Measurements from ENCODE around the gene KAT5. TPM values are rescaled to one million over a fixed set of nuclear protein-coding genes. Genes with fewer than 3 reads are reported as not detected.
"Not testable (repeated sequence)": the region's sequence is repeated elsewhere in the genome, so short reads cannot be mapped to it uniquely, and the experiment has no call there.

KAT5 gene
- total RNA-seq, 4 donors from 2014 or later, result 68.1 to 118 (median 92.3) TPM

- Histone ChIP-seq H3K9me3 (peaks cover 0 to 4% (median 0%) of the 10 kb centered on the region in 4 donors), H3K36me3 (no peaks in the 10 kb centered on the region), H3K4me3 (no peak overlapping the region), H3K27ac (no peak overlapping the region), H3K4me1 (no peaks in the 10 kb centered on the region), H3K27me3 (no peaks in the 10 kb centered on the region)
- WGBS, 2 donors, result 59 to 62% methylated on average over 5 of the region's 5 CpGs
- TF ChIP-seq, protein P1, sequence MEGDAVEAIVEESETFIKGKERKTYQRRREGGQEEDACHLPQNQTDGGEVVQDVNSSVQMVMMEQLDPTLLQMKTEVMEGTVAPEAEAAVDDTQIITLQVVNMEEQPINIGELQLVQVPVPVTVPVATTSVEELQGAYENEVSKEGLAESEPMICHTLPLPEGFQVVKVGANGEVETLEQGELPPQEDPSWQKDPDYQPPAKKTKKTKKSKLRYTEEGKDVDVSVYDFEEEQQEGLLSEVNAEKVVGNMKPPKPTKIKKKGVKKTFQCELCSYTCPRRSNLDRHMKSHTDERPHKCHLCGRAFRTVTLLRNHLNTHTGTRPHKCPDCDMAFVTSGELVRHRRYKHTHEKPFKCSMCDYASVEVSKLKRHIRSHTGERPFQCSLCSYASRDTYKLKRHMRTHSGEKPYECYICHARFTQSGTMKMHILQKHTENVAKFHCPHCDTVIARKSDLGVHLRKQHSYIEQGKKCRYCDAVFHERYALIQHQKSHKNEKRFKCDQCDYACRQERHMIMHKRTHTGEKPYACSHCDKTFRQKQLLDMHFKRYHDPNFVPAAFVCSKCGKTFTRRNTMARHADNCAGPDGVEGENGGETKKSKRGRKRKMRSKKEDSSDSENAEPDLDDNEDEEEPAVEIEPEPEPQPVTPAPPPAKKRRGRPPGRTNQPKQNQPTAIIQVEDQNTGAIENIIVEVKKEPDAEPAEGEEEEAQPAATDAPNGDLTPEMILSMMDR (IDR thresholded peaks at IDR 0.05), result no peak
- TF ChIP-seq EP300 (IDR thresholded peaks at IDR 0.05), result no peak
- TF ChIP-seq POLR2A (IDR thresholded peaks at IDR 0.05), result no peak
- DNase-seq (ENCODE audit: low spot score in 2 of 2), result no peak
Observed at GRCh38 chr11:65730461-65730860, 18.4 kb downstream of the KAT5 start.

GRCh38 chr11:65735111-65735510 is 23.1 kb downstream of the KAT5 start:
- not testable (repeated sequence) for H3K27me3 ChIP-seq; DNase-seq (ENCODE audit: low spot score in 2 of 2); H3K36me3 ChIP-seq; H3K9me3 ChIP-seq; H3K4me3 ChIP-seq; H3K4me1 ChIP-seq; H3K27ac ChIP-seq
- 78 to 80% methylated on average over 4 of the region's 4 CpGs for WGBS, 2 donors

- Histone ChIP-seq H3K36me3 (no peaks in the 10 kb centered on the region), H3K9me3 (peaks cover 0 to 4% (median 0%) of the 10 kb centered on the region in 4 donors), H3K4me3 (no peak overlapping the region), H3K27ac (no peak overlapping the region), H3K4me1 (no peaks in the 10 kb centered on the region), H3K27me3 (no peaks in the 10 kb centered on the region)
- DNase-seq (ENCODE audit: low spot score in 2 of 2), result no peak
- TF ChIP-seq EP300 (IDR thresholded peaks at IDR 0.05) (no peak), POLR2A (IDR thresholded peaks at IDR 0.05) (no peak)
- TF ChIP-seq, protein P1 (IDR thresholded peaks at IDR 0.05), result no peak
Observed at GRCh38 chr11:65736810-65737209, 24.8 kb downstream of the KAT5 start.

GRCh38 chr11:65739022-65739421 is 27.0 kb downstream of the KAT5 start:
- Histone ChIP-seq H3K36me3 (no peaks in the 10 kb centered on the region), H3K4me1 (no peaks in the 10 kb centered on the region), H3K27me3 (no peaks in the 10 kb centered on the region), H3K27ac (no peak overlapping the region), H3K9me3 (no peaks in the 10 kb centered on the region), H3K4me3 (no peak overlapping the region)
- no peak for DNase-seq (ENCODE audit: low spot score in 2 of 2)
- TF ChIP-seq, protein P1 (IDR thresholded peaks at IDR 0.05), result no peak
- no peak for TF ChIP-seq POLR2A (IDR thresholded peaks at IDR 0.05)
- TF ChIP-seq EP300 (IDR thresholded peaks at IDR 0.05), result no peak
- whole genome bisulfite sequencing, 2 donors, result 78 to 84% methylated on average over 2 of the region's 2 CpGs

GRCh38 chr11:65741185-65741584 is 29.1 kb downstream of the KAT5 start:
- no peak for DNase-seq (ENCODE audit: low spot score in 2 of 2)
- TF ChIP-seq POLR2A (IDR thresholded peaks at IDR 0.05) (no peak), EP300 (IDR thresholded peaks at IDR 0.05) (no peak)
- TF ChIP-seq, protein P1 (IDR thresholded peaks at IDR 0.05), result no peak
- WGBS, 2 donors, result 75 to 88% methylated on average over 8 of the region's 8 CpGs
- no peaks in the 10 kb centered on the region for H3K36me3 ChIP-seq
- no peak overlapping the region for H3K4me3 ChIP-seq
- no peak overlapping the region for H3K27ac ChIP-seq
- H3K27me3 ChIP-seq, result no peaks in the 10 kb centered on the region
- H3K9me3 ChIP-seq, result no peaks in the 10 kb centered on the region
- H3K4me1 ChIP-seq, result no peaks in the 10 kb centered on the region

- Histone ChIP-seq H3K4me3 (no peak overlapping the region), H3K27me3 (no peaks in the 10 kb centered on the region), H3K27ac (no peak overlapping the region), H3K9me3 (no peaks in the 10 kb centered on the region), H3K4me1 (no peaks in the 10 kb centered on the region), H3K36me3 (no peaks in the 10 kb centered on the region)
- DNase-seq (ENCODE audit: low spot score in 2 of 2), result no peak
- TF ChIP-seq, protein P1 (IDR thresholded peaks at IDR 0.05), result no peak
- TF ChIP-seq POLR2A (IDR thresholded peaks at IDR 0.05), result no peak
- no peak for TF ChIP-seq EP300 (IDR thresholded peaks at IDR 0.05)
- WGBS, 2 donors, result 89 to 100% methylated on average over 1 of the region's 1 CpG
Observed at GRCh38 chr11:65742353-65742752, 30.3 kb downstream of the KAT5 start.

All from tibial nerve (tissue), 4 donors.